Sigmoid colon (tissue), 7 donors: ENCODE measurements around the gene GATD1. TPM values are rescaled to one million over a fixed set of nuclear protein-coding genes. Genes with fewer than 3 reads are reported as not detected.
A peak's percentile ranks its signal among the peaks of the same experiment; 100 is the strongest.

Experiments
- DNase-seq: peaks from one replicate; pipeline ENCODE4 v3.0.0-alpha.2; 2019
- H3K27ac ChIP-seq, 4 donors: fragments of 200-600 bp; sonication (generic); one replicate each; pipeline ENCODE4 v1.5.1; 2016 to 2019; ENCODE audit warnings: mild to moderate bottlenecking in 1 of 4
- H3K27me3 ChIP-seq, 3 donors: fragments of 200-600 bp; sonication (generic); one replicate each; pipeline ENCODE4 v1.5.1; 2019; ENCODE audit warnings: mild to moderate bottlenecking in 1 of 3
- H3K36me3 ChIP-seq, 4 donors: fragments of 200-600 bp; sonication (generic); one replicate each; pipeline ENCODE4 v1.5.1; 2016 to 2019
- H3K4me1 ChIP-seq, 4 donors: fragments of 200-600 bp; sonication (generic); one replicate each; pipeline ENCODE4 v1.5.1; 2017 to 2019
- H3K4me3 ChIP-seq, 4 donors: fragments of 200-600 bp; sonication (generic); one replicate each; pipeline ENCODE4 v1.5.1; 2017 to 2019; ENCODE audit warnings: mild to moderate bottlenecking in 2 of 4, moderate library complexity in 1 of 4
- H3K9me3 ChIP-seq, 4 donors: fragments of 200-600 bp in 3 of 4; sonication (generic) in 3 of 4; one replicate each; pipeline versions ENCODE4 v1.5.1 to v1.6.1; 2013 to 2019
- CTCF ChIP-seq, 4 experiments: fragments of 450-650 bp in 3 of 4; fragments of 200-600 bp in 1 of 4; IDR thresholded peaks; one replicate each; pipeline ENCODE4 v1.5.1; 2016 to 2019; ENCODE audit warnings: antibody characterized with exemption in 4 of 4, mild to moderate bottlenecking in 3 of 4, moderate library complexity in 2 of 4
- EP300 ChIP-seq, 4 donors: sonication (generic); formaldehyde crosslinking; IDR thresholded peaks; one replicate each; pipeline ENCODE4 v1.6.1; 2017; ENCODE audit warnings: antibody characterized with exemption in 4 of 4
- POLR2A ChIP-seq, 2 donors: fragments of 450-650 bp; IDR thresholded peaks; one replicate each; pipeline ENCODE4 v1.6.1; 2016; ENCODE audit warnings: antibody characterized with exemption in 2 of 2, mild to moderate bottlenecking in 2 of 2, moderate library complexity in 2 of 2
- POLR2AphosphoS5 ChIP-seq, 4 donors: sonication (generic); formaldehyde crosslinking; IDR thresholded peaks; one replicate each; pipeline ENCODE4 v1.6.1; 2017; ENCODE audit warnings: antibody characterized with exemption in 4 of 4
- WGBS, 2 donors: extraction: QIAGEN DNeasy Blood & Tissue Kit; methylation state at CpG; one replicate each; pipeline ENCODE4 v1.1.7; 2013; 5-methylcytosine and 5-hydroxymethylcytosine counted together
- intact Hi-C: fragments of 100-400 bp; cut with DNase I; formaldehyde crosslinking; loops from one replicate; pipeline ENCODE4 v1.15.1; 2023
- polyA plus RNA-seq, 3 donors: library from polyadenylated mRNA; stranded (reverse); fragments of 200-250 nt; gene quantifications; one replicate each; pipeline ENCODE4 v1.2.3, GENCODE V29; 2013
- total RNA-seq, 4 donors: library from RNA; depleted of rRNA; stranded (reverse); fragments of >200 nt; gene quantifications; one replicate each; pipeline ENCODE4 v1.1.0, GENCODE V29; 2016
- donor health status: healthy with polysubstance abuse.
- donor health status: Bipolar disorder and iron deficiency.
- donor health status: healthy.

GATD1 gene
- total and polyA plus RNA-seq, 7 donors = 6.7 to 55.9 (median 15.7) TPM

- Histone ChIP-seq H3K9me3 (no peaks in the 10 kb centered on the region), H3K4me3 (no peak overlapping the region), H3K36me3 (no peaks in the 10 kb centered on the region), H3K27me3 (no peaks in the 10 kb centered on the region), H3K4me1 (peaks cover 0 to 30% (median 22%) of the 10 kb centered on the region in 4 donors), H3K27ac (no peak overlapping the region)
- TF ChIP-seq POLR2A (IDR thresholded peaks at IDR 0.05) (no peak), CTCF (IDR thresholded peaks at IDR 0.05) (no peak), EP300 (IDR thresholded peaks at IDR 0.05) (no peak), POLR2AphosphoS5 (IDR thresholded peaks at IDR 0.05) (no peak)
- DNase-seq = no peak
- intact Hi-C loops = loop anchor here (5.0 kb wide), 1 partner anchor 48 kb away; the partner anchor contains the start of gene SLC25A22
- 61 to 75% methylated on average over 2 of the region's 2 CpGs for WGBS, 2 donors
Measured at GRCh38 chr11:749731-750130, 27.6 kb downstream of the GATD1 start.

GRCh38 chr11:748007-748359 lies 29.3 kb downstream of the GATD1 start:
- intact Hi-C loops = loop anchor here (5.0 kb wide), 1 partner anchor 49 kb away; the partner anchor contains the start of gene SLC25A22

GRCh38 chr11:747158-748006 lies 29.9 kb downstream of the GATD1 start, which contains the start of gene TALDO1:
Gene TALDO1, plus strand, starts transcription at chr11:747464. Its CDS starts 18 bp downstream, at chr11:747482.
- H3K4me1 ChIP-seq = peaks cover 0 to 30% (median 22%) of the 10 kb centered on the region in 4 donors
- H3K4me3 ChIP-seq = peak within 1 kb of the TSS; percentile 76 to 99 (median 97)
- TF ChIP-seq CTCF (IDR thresholded peaks at IDR 0.05) = peak in 1 of 4 experiments; percentile 20
- TF ChIP-seq POLR2A (IDR thresholded peaks at IDR 0.05) = peak; percentile 16 to 41
- no peak for TF ChIP-seq EP300 (IDR thresholded peaks at IDR 0.05)
- TF ChIP-seq POLR2AphosphoS5 (IDR thresholded peaks at IDR 0.05) = peak; percentile 39 to 90 (median 69)
- no peaks in the 10 kb centered on the region for H3K27me3 ChIP-seq
- H3K36me3 ChIP-seq = no peaks in the 10 kb centered on the region
- WGBS, 2 donors = 0% methylated on average over 112 of the region's 112 CpGs
- H3K9me3 ChIP-seq = no peaks in the 10 kb centered on the region
- peak within 1 kb of the TSS; percentile 82 to 89 (median 87) for H3K27ac ChIP-seq
- DNase-seq = peak; percentile 95
- intact Hi-C loops = loop anchor here (5.0 kb wide), 1 partner anchor 50 kb away; the partner anchor contains the start of gene SLC25A22

More at GRCh38 chr11:748007-748359, 29.3 kb downstream of the GATD1 start:
- Histone ChIP-seq H3K27me3 (no peaks in the 10 kb centered on the region), H3K4me1 (peaks cover 0 to 30% (median 22%) of the 10 kb centered on the region in 4 donors), H3K27ac (peak overlapping the region; percentile 82 to 89 (median 87)), H3K9me3 (no peaks in the 10 kb centered on the region), H3K4me3 (peak overlapping the region; percentile 76 to 99 (median 97)), H3K36me3 (no peaks in the 10 kb centered on the region)
- TF ChIP-seq CTCF (IDR thresholded peaks at IDR 0.05) (no peak), POLR2A (IDR thresholded peaks at IDR 0.05) (no peak), POLR2AphosphoS5 (IDR thresholded peaks at IDR 0.05) (no peak), EP300 (IDR thresholded peaks at IDR 0.05) (no peak)
- 3 to 4% methylated on average over 18 of the region's 18 CpGs for WGBS, 2 donors
- DNase-seq = peak; percentile 64

GRCh38 chr11:746289-747157 lies 30.8 kb downstream of the GATD1 start:
- DNase-seq = peak; percentile 65
- intact Hi-C loops = loop anchor here (5.0 kb wide), 1 partner anchor 51 kb away; the partner anchor contains the start of gene SLC25A22
- H3K9me3 ChIP-seq = no peaks in the 10 kb centered on the region
- H3K4me1 ChIP-seq = peaks cover 0 to 30% (median 22%) of the 10 kb centered on the region in 4 donors
- H3K27ac ChIP-seq = peak overlapping the region; percentile 82 to 89 (median 87)
- peak overlapping the region; percentile 76 to 99 (median 97) for H3K4me3 ChIP-seq
- 26 to 27% methylated on average over 46 of the region's 46 CpGs for WGBS, 2 donors
- no peaks in the 10 kb centered on the region for H3K27me3 ChIP-seq
- no peaks in the 10 kb centered on the region for H3K36me3 ChIP-seq
- no peak for TF ChIP-seq CTCF (IDR thresholded peaks at IDR 0.05)
- TF ChIP-seq EP300 (IDR thresholded peaks at IDR 0.05) = no peak
